HCT116 (cell line): ENCODE measurements around the gene MATR3. TPM values are rescaled to one million over a fixed set of nuclear protein-coding genes. Genes with fewer than 3 reads are reported as not detected.

Source experiments
- ATAC-seq: fragments of 200-7000 bp; cut with Tn5 transposase; 2 replicates; pipeline ENCODE4 v1.9.1; 2020; ENCODE audit warnings: mild to moderate bottlenecking, moderate library complexity
- BruUV-seq: library from RNA; stranded (reverse); fragments of 400-500 nt; replicated peaks from 2 replicates; lab custom pipeline; 2021; lab: Mats Ljungman, UMichigan
- CTCF ChIA-PET: fragments of 300-600 bp; sonication (Branson Sonifier 250); formaldehyde crosslinking; loops from one replicate; lab custom pipeline; 2021; ENCODE audit warnings: antibody characterized with exemption; lab: Charles Lee
- POLR2A ChIA-PET: fragments of 300-600, 350-600 bp; sonication (Branson Sonifier 250); formaldehyde crosslinking; loops from one replicate; lab custom pipeline; 2021; ENCODE audit warnings: antibody characterized with exemption; lab: Charles Lee
- RAD21 ChIA-PET, 2 experiments: fragments of 300-600 bp; sonication (Branson Sonifier 250); formaldehyde crosslinking; loops; one replicate each; lab custom pipeline; 2023; ENCODE audit warnings: low total read pairs in 2 of 2; ENCODE audit not compliant: uncharacterized antibody in 2 of 2, unreplicated experiment in 2 of 2, low non-redundant PET in 1 of 2; lab: Charles Lee
- DNase-seq: peaks from one replicate; pipeline ENCODE4 v3.0.0-alpha.2; 2010; ENCODE audit warnings: low read depth, low spot score
- H2AFZ ChIP-seq: fragments of 200-600 bp; shearing (Covaris generic), sonication (generic); 2 replicates; pipeline ENCODE4 v1.6.1; 2017; ENCODE audit warnings: low read depth, mixed run types, mixed read lengths, antibody characterized with exemption, low read length; ENCODE audit not compliant: poor library complexity, severe bottlenecking
- H3K27ac ChIP-seq: 2 replicates; pipeline ENCODE4 v1.5.1; 2012; ENCODE audit warnings: low read depth, low read length
- H3K27me3 ChIP-seq: fragments of 200-600 bp; sonication (generic); 2 replicates; pipeline ENCODE4 v1.6.1; 2016; ENCODE audit warnings: mixed run types, low read length, mixed read lengths; ENCODE audit not compliant: insufficient read depth
- H3K36me3 ChIP-seq, 2 experiments: fragments of 200-500 bp in 1 of 2; fragments of 200-600 bp in 1 of 2; sonication (Bioruptor generic) in 1 of 2; sonication (generic) in 1 of 2; 2 replicates each; pipeline versions ENCODE4 v1.5.1 to v1.6.1; 2014 to 2016; ENCODE audit warnings: low read length in 2 of 2, inconsistent platforms in 1 of 2, mixed read lengths in 1 of 2, mixed run types in 1 of 2; ENCODE audit not compliant: insufficient read depth in 2 of 2, control insufficient read depth in 1 of 2
- H3K4me1 ChIP-seq, 2 experiments: fragments of 200-600 bp in 1 of 2; sonication (generic) in 1 of 2; 2 replicates each; pipeline versions ENCODE4 v1.5.1 to v1.6.1; 2012 to 2017; ENCODE audit warnings: low read length in 2 of 2, inconsistent platforms in 1 of 2, mild to moderate bottlenecking in 1 of 2, mixed read lengths in 1 of 2, mixed run types in 1 of 2, moderate library complexity in 1 of 2; ENCODE audit not compliant: insufficient read depth in 2 of 2, control insufficient read depth in 1 of 2
- H3K4me2 ChIP-seq: fragments of 200-600 bp; sonication (generic); 2 replicates; pipeline ENCODE4 v1.6.1; 2017; ENCODE audit warnings: mixed run types, low read length, mixed read lengths
- H3K4me3 ChIP-seq, 2 experiments: fragments of 200-600 bp in 1 of 2; sonication (generic) in 1 of 2; replicated peaks in 1 of 2; 2 replicates each; pipeline ENCODE4 v1.5.1; 2011 to 2016; ENCODE audit warnings: low read length in 2 of 2, control low read depth in 1 of 2, low read depth in 1 of 2, mild to moderate bottlenecking in 1 of 2, mixed read lengths in 1 of 2, mixed run types in 1 of 2
- H3K79me2 ChIP-seq: fragments of 200-600 bp; sonication (generic); 2 replicates; pipeline ENCODE4 v1.6.1; 2017; ENCODE audit warnings: mild to moderate bottlenecking, mixed run types, low read length, moderate library complexity, mixed read lengths; ENCODE audit not compliant: insufficient read depth
- H3K9ac ChIP-seq: fragments of 200-600 bp; sonication (generic); 2 replicates; pipeline ENCODE4 v1.6.1; 2016; ENCODE audit warnings: low read length, mixed read lengths
- H3K9me2 ChIP-seq: fragments of 200-600 bp; sonication (generic), shearing (Covaris generic); 2 replicates; pipeline ENCODE4 v1.6.1; 2017; ENCODE audit warnings: mixed run types, mild to moderate bottlenecking, moderate library complexity; ENCODE audit not compliant: insufficient read depth
- H3K9me3 ChIP-seq, 2 experiments: fragments of 200-500 bp in 1 of 2; fragments of 200-600 bp in 1 of 2; sonication (Bioruptor generic) in 1 of 2; sonication (generic) in 1 of 2; 2 replicates each; pipeline ENCODE4 v1.6.1; 2014 to 2017; ENCODE audit warnings: low read length in 2 of 2, mixed read lengths in 2 of 2, inconsistent platforms in 1 of 2, low read depth in 1 of 2, mild to moderate bottlenecking in 1 of 2, mixed run types in 1 of 2, moderate library complexity in 1 of 2; ENCODE audit not compliant: control insufficient read depth in 1 of 2, insufficient read depth in 1 of 2
- H4K20me1 ChIP-seq: fragments of 200-600 bp; sonication (generic), shearing (Covaris generic); 2 replicates; pipeline ENCODE4 v1.6.1; 2017; ENCODE audit warnings: mixed run types, mild to moderate bottlenecking, moderate library complexity; ENCODE audit not compliant: insufficient read depth
- CBX3 ChIP-seq: IDR thresholded peaks from 2 replicates; pipeline ENCODE4 v1.6.1; 2012; ENCODE audit warnings: low read depth
- CEBPB ChIP-seq: IDR thresholded peaks from 2 replicates; pipeline ENCODE4 v1.6.1; 2012; ENCODE audit warnings: low read depth
- ELF1 ChIP-seq: IDR thresholded peaks from 2 replicates; pipeline ENCODE4 v1.6.1; 2012; ENCODE audit warnings: low read depth, borderline replicate concordance
- EZH2phosphoT487 ChIP-seq: fragments of 200-600 bp; IDR thresholded peaks from 2 replicates; pipeline ENCODE4 v1.6.1; 2018; ENCODE audit warnings: antibody characterized with exemption, borderline replicate concordance
- FOSL1 ChIP-seq: IDR thresholded peaks from 2 replicates; pipeline ENCODE4 v1.6.1; 2012; ENCODE audit warnings: low read depth
- JUND ChIP-seq: IDR thresholded peaks from 2 replicates; pipeline ENCODE4 v1.6.1; 2012
- POLR2A ChIP-seq: IDR thresholded peaks from 2 replicates; pipeline ENCODE4 v1.7.0; 2011; ENCODE audit warnings: borderline replicate concordance; ENCODE audit not compliant: insufficient read depth, insufficient read length; ENCODE audit errors: extremely low read depth
- RAD21 ChIP-seq: IDR thresholded peaks from 2 replicates; pipeline ENCODE4 v1.6.1; 2012; ENCODE audit warnings: low read depth, mild to moderate bottlenecking
- SIN3A ChIP-seq: IDR thresholded peaks from 2 replicates; pipeline ENCODE4 v1.6.1; 2012; ENCODE audit warnings: low read depth
- SP1 ChIP-seq: IDR thresholded peaks from 2 replicates; pipeline ENCODE4 v1.6.1; 2012; ENCODE audit warnings: low read depth
- SRF ChIP-seq: IDR thresholded peaks from 2 replicates; pipeline ENCODE4 v1.6.1; 2012; ENCODE audit warnings: low read depth
- TCF7L2 ChIP-seq: IDR thresholded peaks from 2 replicates; pipeline ENCODE4 v1.7.0; 2011; ENCODE audit warnings: borderline replicate concordance, inconsistent platforms; ENCODE audit not compliant: insufficient read depth, insufficient read length; ENCODE audit errors: extremely low read depth
- YY1 ChIP-seq: IDR thresholded peaks from 2 replicates; pipeline ENCODE4 v1.6.1; 2011; ENCODE audit warnings: low read length, low read depth, moderate library complexity, mild to moderate bottlenecking; ENCODE audit not compliant: insufficient replicate concordance; ENCODE audit errors: extremely low read depth
- ZFX ChIP-seq: fragments of 450-650 bp; IDR thresholded peaks from 2 replicates; pipeline ENCODE4 v1.6.1; 2017
- ZNF274 ChIP-seq: fragments of 200-500 bp; sonication (Bioruptor generic); IDR thresholded peaks from 2 replicates; pipeline ENCODE4 v1.6.1; 2014; ENCODE audit warnings: mild to moderate bottlenecking, low read depth, low read length, inconsistent platforms
- intact Hi-C: fragments of 100-400 bp; cut with micrococcal nuclease; formaldehyde crosslinking; loops from 2 replicates; pipeline ENCODE4 v1.10.0; 2022
- total RNA-seq: library from RNA; stranded (reverse); gene quantifications from one replicate; pipeline ENCODE4 v1.2.1, GENCODE V29; 2021; ENCODE audit not compliant: unreplicated experiment
- TF ChIP-seq, protein P1 (sequence below), 3 experiments: fragments of 200-600 bp in 1 of 3; sonication (generic) in 1 of 3; IDR thresholded peaks in 2 of 3; conservative IDR thresholded peaks in 1 of 3; 2 replicates each; pipeline ENCODE4 v1.5.1; 2012 to 2017; ENCODE audit warnings: low read depth in 2 of 3, low read length in 2 of 3, antibody characterized with exemption in 1 of 3, borderline replicate concordance in 1 of 3, control low read depth in 1 of 3, mild to moderate bottlenecking in 1 of 3, mixed read lengths in 1 of 3, mixed run types in 1 of 3, moderate library complexity in 1 of 3; ENCODE audit not compliant: insufficient read depth in 1 of 3
- TF ChIP-seq, protein P2 (sequence below): IDR thresholded peaks from 2 replicates; pipeline ENCODE4 v1.6.1; 2012
- TF ChIP-seq, protein P3 (sequence below): IDR thresholded peaks from 2 replicates; pipeline ENCODE4 v1.6.1; 2012
- TF ChIP-seq, protein P4 (sequence below): IDR thresholded peaks from 2 replicates; pipeline ENCODE4 v1.6.1; 2012; ENCODE audit warnings: low read depth
- TF ChIP-seq, protein P5 (sequence below): IDR thresholded peaks from 2 replicates; pipeline ENCODE4 v1.6.1; 2011; ENCODE audit warnings: mild to moderate bottlenecking, low read length, moderate library complexity; ENCODE audit not compliant: insufficient replicate concordance; ENCODE audit errors: extremely low read depth

MATR3 gene
- total RNA-seq, 1 experiment from 2014 or later = 123 TPM

DNA sequence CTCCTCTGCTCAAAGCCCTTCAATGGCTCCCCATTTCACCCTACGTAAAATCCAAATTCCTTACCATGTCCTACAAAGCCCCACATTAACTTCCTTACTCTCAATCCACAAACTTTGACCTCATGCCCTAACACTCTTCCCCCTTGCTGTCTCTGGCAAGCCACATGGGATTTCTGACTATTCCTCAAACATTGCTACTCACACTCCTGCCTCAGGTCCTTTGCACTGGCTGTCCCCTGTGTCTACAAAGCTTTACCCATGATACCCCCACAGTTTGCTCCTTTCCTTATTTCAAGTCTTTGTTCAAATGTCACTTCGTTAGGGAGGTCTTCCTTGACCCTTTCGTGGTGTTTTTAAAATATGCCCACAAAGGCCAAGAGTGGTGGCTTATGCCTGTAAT, 40.4 kb upstream of the MATR3 start:
- no peaks in the 10 kb centered on the region for H3K27me3 ChIP-seq
- no peaks in the 10 kb centered on the region for H3K79me2 ChIP-seq
- no peaks in the 10 kb centered on the region for H3K9me3 ChIP-seq
- RAD21 ChIA-PET = no interaction called here
- H3K4me2 ChIP-seq = no peak overlapping the region
- no TSS peak for BruUV-seq
- H2AFZ ChIP-seq = no peak overlapping the region
- CTCF ChIA-PET = no interaction called here
- TF ChIP-seq SIN3A = no peak
- TF ChIP-seq, protein P1, sequence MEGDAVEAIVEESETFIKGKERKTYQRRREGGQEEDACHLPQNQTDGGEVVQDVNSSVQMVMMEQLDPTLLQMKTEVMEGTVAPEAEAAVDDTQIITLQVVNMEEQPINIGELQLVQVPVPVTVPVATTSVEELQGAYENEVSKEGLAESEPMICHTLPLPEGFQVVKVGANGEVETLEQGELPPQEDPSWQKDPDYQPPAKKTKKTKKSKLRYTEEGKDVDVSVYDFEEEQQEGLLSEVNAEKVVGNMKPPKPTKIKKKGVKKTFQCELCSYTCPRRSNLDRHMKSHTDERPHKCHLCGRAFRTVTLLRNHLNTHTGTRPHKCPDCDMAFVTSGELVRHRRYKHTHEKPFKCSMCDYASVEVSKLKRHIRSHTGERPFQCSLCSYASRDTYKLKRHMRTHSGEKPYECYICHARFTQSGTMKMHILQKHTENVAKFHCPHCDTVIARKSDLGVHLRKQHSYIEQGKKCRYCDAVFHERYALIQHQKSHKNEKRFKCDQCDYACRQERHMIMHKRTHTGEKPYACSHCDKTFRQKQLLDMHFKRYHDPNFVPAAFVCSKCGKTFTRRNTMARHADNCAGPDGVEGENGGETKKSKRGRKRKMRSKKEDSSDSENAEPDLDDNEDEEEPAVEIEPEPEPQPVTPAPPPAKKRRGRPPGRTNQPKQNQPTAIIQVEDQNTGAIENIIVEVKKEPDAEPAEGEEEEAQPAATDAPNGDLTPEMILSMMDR (IDR thresholded peaks at IDR 0.05 in 2 of 3, conservative IDR thresholded peaks at IDR 0.05 in 1 of 3; ENCODE audit: borderline replicate concordance in 1 of 3, insufficient read depth in 1 of 3, low read depth in 2 of 3, low read length in 2 of 3) = no peak
- no peak for TF ChIP-seq CBX3
- no peak for TF ChIP-seq SRF
- TF ChIP-seq POLR2A = no peak
- TF ChIP-seq EZH2phosphoT487 = no peak
- TF ChIP-seq JUND = no peak
- no peak for TF ChIP-seq ELF1
- TF ChIP-seq TCF7L2 = no peak
- no peak for TF ChIP-seq FOSL1
- no peak for TF ChIP-seq ZNF274
- TF ChIP-seq, protein P2, sequence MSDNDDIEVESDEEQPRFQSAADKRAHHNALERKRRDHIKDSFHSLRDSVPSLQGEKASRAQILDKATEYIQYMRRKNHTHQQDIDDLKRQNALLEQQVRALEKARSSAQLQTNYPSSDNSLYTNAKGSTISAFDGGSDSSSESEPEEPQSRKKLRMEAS = no peak
- no peak for TF ChIP-seq ZFX
- no peak for TF ChIP-seq CEBPB
- TF ChIP-seq, protein P3, sequence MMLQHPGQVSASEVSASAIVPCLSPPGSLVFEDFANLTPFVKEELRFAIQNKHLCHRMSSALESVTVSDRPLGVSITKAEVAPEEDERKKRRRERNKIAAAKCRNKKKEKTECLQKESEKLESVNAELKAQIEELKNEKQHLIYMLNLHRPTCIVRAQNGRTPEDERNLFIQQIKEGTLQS = no peak
- no peak for TF ChIP-seq SP1
- no peak for TF ChIP-seq YY1
- no peak for TF ChIP-seq RAD21
- TF ChIP-seq, protein P4, sequence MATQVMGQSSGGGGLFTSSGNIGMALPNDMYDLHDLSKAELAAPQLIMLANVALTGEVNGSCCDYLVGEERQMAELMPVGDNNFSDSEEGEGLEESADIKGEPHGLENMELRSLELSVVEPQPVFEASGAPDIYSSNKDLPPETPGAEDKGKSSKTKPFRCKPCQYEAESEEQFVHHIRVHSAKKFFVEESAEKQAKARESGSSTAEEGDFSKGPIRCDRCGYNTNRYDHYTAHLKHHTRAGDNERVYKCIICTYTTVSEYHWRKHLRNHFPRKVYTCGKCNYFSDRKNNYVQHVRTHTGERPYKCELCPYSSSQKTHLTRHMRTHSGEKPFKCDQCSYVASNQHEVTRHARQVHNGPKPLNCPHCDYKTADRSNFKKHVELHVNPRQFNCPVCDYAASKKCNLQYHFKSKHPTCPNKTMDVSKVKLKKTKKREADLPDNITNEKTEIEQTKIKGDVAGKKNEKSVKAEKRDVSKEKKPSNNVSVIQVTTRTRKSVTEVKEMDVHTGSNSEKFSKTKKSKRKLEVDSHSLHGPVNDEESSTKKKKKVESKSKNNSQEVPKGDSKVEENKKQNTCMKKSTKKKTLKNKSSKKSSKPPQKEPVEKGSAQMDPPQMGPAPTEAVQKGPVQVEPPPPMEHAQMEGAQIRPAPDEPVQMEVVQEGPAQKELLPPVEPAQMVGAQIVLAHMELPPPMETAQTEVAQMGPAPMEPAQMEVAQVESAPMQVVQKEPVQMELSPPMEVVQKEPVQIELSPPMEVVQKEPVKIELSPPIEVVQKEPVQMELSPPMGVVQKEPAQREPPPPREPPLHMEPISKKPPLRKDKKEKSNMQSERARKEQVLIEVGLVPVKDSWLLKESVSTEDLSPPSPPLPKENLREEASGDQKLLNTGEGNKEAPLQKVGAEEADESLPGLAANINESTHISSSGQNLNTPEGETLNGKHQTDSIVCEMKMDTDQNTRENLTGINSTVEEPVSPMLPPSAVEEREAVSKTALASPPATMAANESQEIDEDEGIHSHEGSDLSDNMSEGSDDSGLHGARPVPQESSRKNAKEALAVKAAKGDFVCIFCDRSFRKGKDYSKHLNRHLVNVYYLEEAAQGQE = no peak
- TF ChIP-seq, protein P5, sequence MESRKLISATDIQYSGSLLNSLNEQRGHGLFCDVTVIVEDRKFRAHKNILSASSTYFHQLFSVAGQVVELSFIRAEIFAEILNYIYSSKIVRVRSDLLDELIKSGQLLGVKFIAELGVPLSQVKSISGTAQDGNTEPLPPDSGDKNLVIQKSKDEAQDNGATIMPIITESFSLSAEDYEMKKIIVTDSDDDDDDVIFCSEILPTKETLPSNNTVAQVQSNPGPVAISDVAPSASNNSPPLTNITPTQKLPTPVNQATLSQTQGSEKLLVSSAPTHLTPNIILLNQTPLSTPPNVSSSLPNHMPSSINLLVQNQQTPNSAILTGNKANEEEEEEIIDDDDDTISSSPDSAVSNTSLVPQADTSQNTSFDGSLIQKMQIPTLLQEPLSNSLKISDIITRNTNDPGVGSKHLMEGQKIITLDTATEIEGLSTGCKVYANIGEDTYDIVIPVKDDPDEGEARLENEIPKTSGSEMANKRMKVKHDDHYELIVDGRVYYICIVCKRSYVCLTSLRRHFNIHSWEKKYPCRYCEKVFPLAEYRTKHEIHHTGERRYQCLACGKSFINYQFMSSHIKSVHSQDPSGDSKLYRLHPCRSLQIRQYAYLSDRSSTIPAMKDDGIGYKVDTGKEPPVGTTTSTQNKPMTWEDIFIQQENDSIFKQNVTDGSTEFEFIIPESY = no peak
- no peaks in the 10 kb centered on the region for H3K36me3 ChIP-seq
- no peaks in the 10 kb centered on the region for H4K20me1 ChIP-seq
- no peak overlapping the region for H3K9ac ChIP-seq
- no peaks in the 10 kb centered on the region; a peak in 1 of 4 replicates for H3K4me1 ChIP-seq
- no peaks in the 10 kb centered on the region for H3K9me2 ChIP-seq
- intact Hi-C loops = no loop called here
- no peak overlapping the region for H3K4me3 ChIP-seq
- no peak for DNase-seq
- no peak overlapping the region for H3K27ac ChIP-seq
- no peak for ATAC-seq
- POLR2A ChIA-PET = no interaction called here
